ENCODE measurements around the gene ACOXL.

- no peak for TF ChIP-seq CTCF (conservative IDR thresholded peaks at IDR 0.05 in 1 of 2, IDR thresholded peaks at IDR 0.05 in 1 of 2; ENCODE audit: extremely low read depth in 1 of 2, insufficient read depth in 1 of 2, low read depth in 1 of 2, low read length in 2 of 2)
- TF ChIP-seq EZH2 (IDR thresholded peaks at IDR 0.05; ENCODE audit: borderline replicate concordance, low read length) = no peak
Measured at GRCh38 chr2:110873056-110873502, 140.7 kb downstream of the ACOXL start.

Measured in mammary epithelial cell (primary cell).